Activated B cell treated with CpG ODN at 0.5 μM for 24 hours (primary cell): Measurements from ENCODE around the gene ZNF687. TPM values are rescaled to one million over a fixed set of nuclear protein-coding genes. Genes with fewer than 3 reads are reported as not detected.
A peak's percentile ranks its signal among the peaks of the same experiment; 100 is the strongest.

Experiments
- ATAC-seq: fragments of 200-7000 bp; cut with Tn5 transposase; one replicate; pipeline ENCODE4 v1.10.0; 2021; ENCODE audit warnings: low read depth, mild to moderate bottlenecking, moderate library complexity
- CTCF ChIA-PET: fragments of 350-600 bp; sonication (Branson Sonifier 250); formaldehyde crosslinking; loops from one replicate; lab custom pipeline; 2021; ENCODE audit warnings: antibody characterized with exemption; lab: Charles Lee
- POLR2A ChIA-PET: fragments of 350-600 bp; sonication (Branson Sonifier 250); formaldehyde crosslinking; loops from one replicate; lab custom pipeline; 2021; ENCODE audit warnings: antibody characterized with exemption; lab: Charles Lee
- DNase-seq: peaks from one replicate; pipeline ENCODE4 v3.0.0; 2022
- H3K27ac Mint-ChIP-seq: one replicate; pipeline ENCODE4 v1.8.0; 2020; ENCODE audit warnings: mixed read lengths
- H3K27me3 Mint-ChIP-seq: one replicate; pipeline ENCODE4 v1.8.0; 2021; ENCODE audit warnings: mixed read lengths
- H3K36me3 Mint-ChIP-seq: one replicate; pipeline ENCODE4 v1.8.0; 2021; ENCODE audit warnings: low read depth, mixed read lengths
- H3K4me1 Mint-ChIP-seq: one replicate; pipeline ENCODE4 v1.8.0; 2021; ENCODE audit warnings: mixed read lengths
- H3K4me3 Mint-ChIP-seq: one replicate; pipeline ENCODE4 v1.8.0; 2020; ENCODE audit warnings: mild to moderate bottlenecking, mixed read lengths
- H3K9me3 Mint-ChIP-seq: one replicate; pipeline ENCODE4 v1.8.0; 2020; ENCODE audit warnings: mixed read lengths
- CTCF ChIP-seq: fragments of 200-600 bp; IDR thresholded peaks from one replicate; pipeline ENCODE4 v1.8.0; 2022; ENCODE audit warnings: antibody characterized with exemption, mild to moderate bottlenecking
- intact Hi-C: fragments of 100-400 bp; cut with micrococcal nuclease; formaldehyde crosslinking; loops from one replicate; pipeline ENCODE4 v1.15.1; 2024
- total RNA-seq: library from RNA; stranded (reverse); gene quantifications from 2 replicates; pipeline ENCODE4 v1.2.3, GENCODE V29; 2022

Gene ZNF687
- total RNA-seq, 1 donor from 2014 or later, result 40.3 TPM

GRCh38 chr1:151327903-151328674 is 46.0 kb downstream of the ZNF687 start:
- intact Hi-C loops, result loop anchor here (1.0 kb wide), 6 partner anchors 13 to 462 kb away; partner anchors contain the start of genes PIP5K1A, PSMB4, RFX5 and TDRKH
- POLR2A ChIA-PET, result interaction anchor here (0.6 to 3.6 kb wide), 26 partner anchors 10 to 1441 kb away, joined by 3 to 94 read pairs (median 4); partner anchors contain the start of genes CGN, GABPB2, PIP5K1A and POGZ
- Mint-ChIP-seq H3K9me3 (no peaks in the 10 kb centered on the region), H3K4me1 (peaks cover 37% of the 10 kb centered on the region), H3K36me3 (peaks cover 41% of the 10 kb centered on the region), H3K27ac (peak overlapping the region; percentile 99), H3K4me3 (peak overlapping the region; percentile 97), H3K27me3 (no peaks in the 10 kb centered on the region)
- no peak for TF ChIP-seq CTCF
- DNase-seq, result no peak
- ATAC-seq, result peak; percentile 5
- CTCF ChIA-PET, result interaction anchor here (1.5 to 4.7 kb wide), 4 partner anchors 10 to 71 kb away, joined by 7 to 24 read pairs (median 12); partner anchors contain the start of gene PSMB4

- Mint-ChIP-seq H3K4me1 (peaks cover 6% of the 10 kb centered on the region), H3K36me3 (peaks cover 14% of the 10 kb centered on the region), H3K27ac (no peak overlapping the region), H3K9me3 (no peaks in the 10 kb centered on the region), H3K27me3 (no peaks in the 10 kb centered on the region), H3K4me3 (no peak overlapping the region)
- intact Hi-C loops, result no loop called here
- TF ChIP-seq CTCF, result no peak
- ATAC-seq, result no peak
- DNase-seq, result no peak
- ChIA-PET POLR2A (interaction anchor here (0.6 to 6.9 kb wide), 3 partner anchors 8 to 768 kb away, joined by 3 to 94 read pairs (median 4); partner anchors contain the start of gene PI4KB), CTCF (no interaction called here)
Measured at GRCh38 chr1:151334822-151335221, 52.7 kb downstream of the ZNF687 start.

GRCh38 chr1:151336556-151336955 is 54.5 kb downstream of the ZNF687 start:
- no peaks in the 10 kb centered on the region for H3K9me3 Mint-ChIP-seq
- peaks cover 13% of the 10 kb centered on the region for H3K4me1 Mint-ChIP-seq

GRCh38 chr1:151340870-151341754 is 59.0 kb downstream of the ZNF687 start:
- TF ChIP-seq CTCF, result no peak
- no peaks in the 10 kb centered on the region for H3K9me3 Mint-ChIP-seq
- peaks cover 66% of the 10 kb centered on the region for H3K36me3 Mint-ChIP-seq
- H3K27me3 Mint-ChIP-seq, result no peaks in the 10 kb centered on the region
- DNase-seq (no peak), ATAC-seq (peak; percentile 86)
- ChIA-PET CTCF (interaction anchor here (0.6 to 4.0 kb wide), 28 partner anchors 9 to 241 kb away, joined by 3 to 51 read pairs (median 5); partner anchors contain the start of genes PI4KB, PSMB4, PSMD4 and TNFAIP8L2), POLR2A (interaction anchor here (0.6 to 6.9 kb wide), 13 partner anchors 11 to 283 kb away, joined by 3 to 94 read pairs (median 5); partner anchors contain the start of genes CGN, PI4KB, PSMB4 and ZNF687)
- H3K4me1 Mint-ChIP-seq, result peaks cover 47% of the 10 kb centered on the region
- H3K4me3 Mint-ChIP-seq, result no peak overlapping the region
- H3K27ac Mint-ChIP-seq, result peak overlapping the region; percentile 100
- intact Hi-C loops, result loop anchor here (1.0 to 10.0 kb wide), 7 partner anchors 14 to 716 kb away; partner anchors contain the start of genes ENSA, PI4KB, PSMB4 and PSMD4

More at GRCh38 chr1:151336556-151336955, 54.5 kb downstream of the ZNF687 start:
- TF ChIP-seq CTCF, result no peak
- POLR2A ChIA-PET, result interaction anchor here (0.7 to 6.9 kb wide), 3 partner anchors 9 to 34 kb away, joined by 3 to 94 read pairs (median 3); partner anchors contain the start of genes PI4KB and RFX5
- no peaks in the 10 kb centered on the region for H3K27me3 Mint-ChIP-seq
- H3K36me3 Mint-ChIP-seq, result peaks cover 24% of the 10 kb centered on the region
- no peak overlapping the region for H3K4me3 Mint-ChIP-seq
- CTCF ChIA-PET, result interaction anchor here (0.7 kb wide), 1 partner anchor 36 kb away, joined by 3 read pairs; no protein-coding TSS in a partner anchor
- ATAC-seq (no peak), DNase-seq (no peak)
- H3K27ac Mint-ChIP-seq, result peak overlapping the region; percentile 33
- intact Hi-C loops, result no loop called here

Other genes starting within 250 kb of the ZNF687 start
- 1.00 and 1.2 TPM in 2 replicates for gene BNIPL, start 245.7 kb upstream of the ZNF687 start, total RNA-seq
- 2.4 and 2.5 TPM in 2 replicates for gene C1orf56, start 234.5 kb upstream of the ZNF687 start, total RNA-seq
- 139 and 148 TPM in 2 replicates for gene CDC42SE1, start 222.7 kb upstream of the ZNF687 start, total RNA-seq
- 0.59 and 0.67 TPM in 2 replicates for gene MLLT11, start 221.9 kb upstream of the ZNF687 start, total RNA-seq
- 13.8 and 17.4 TPM in 2 replicates for gene GABPB2, start 211.5 kb upstream of the ZNF687 start, total RNA-seq
- 0.59 and 0.67 TPM in 2 replicates for gene SEMA6C, start 135.7 kb upstream of the ZNF687 start, total RNA-seq
- gene TNFAIP8L2, start 125.7 kb upstream of the ZNF687 start, total RNA-seq, result 8.5 and 9.3 TPM in 2 replicates
- gene LYSMD1, start 116.4 kb upstream of the ZNF687 start, total RNA-seq, result 4.9 and 5.4 TPM in 2 replicates
- 52.8 and 58.2 TPM in 2 replicates for gene SCNM1, start 116.2 kb upstream of the ZNF687 start, total RNA-seq
- gene TMOD4, start 106.3 kb upstream of the ZNF687 start, total RNA-seq, result 3.8 and 4.4 TPM in 2 replicates
- 58.8 and 72.1 TPM in 2 replicates for gene VPS72, start 92.1 kb upstream of the ZNF687 start, total RNA-seq
- 63.2 and 77.7 TPM in 2 replicates for gene PIP5K1A, start 83.7 kb upstream of the ZNF687 start, total RNA-seq
- gene PSMD4, start 27.6 kb upstream of the ZNF687 start, total RNA-seq, result 189 and 201 TPM in 2 replicates
- 112 and 113 TPM in 2 replicates for gene PI4KB, start 45.1 kb downstream of the ZNF687 start, total RNA-seq
- 222 and 262 TPM in 2 replicates for gene RFX5, start 65.0 kb downstream of the ZNF687 start, total RNA-seq
- gene SELENBP1, start 90.4 kb downstream of the ZNF687 start, total RNA-seq, result not detected in 2 replicates
- gene PSMB4, start 117.3 kb downstream of the ZNF687 start, total RNA-seq, result 310 and 330 TPM in 2 replicates
- gene POGZ, start 177.2 kb downstream of the ZNF687 start, total RNA-seq, result 121 and 135 TPM in 2 replicates
- gene CGN, start 229.1 kb downstream of the ZNF687 start, total RNA-seq, result 0.22 and 0.37 TPM in 2 replicates